Breast epithelium (tissue), 4 donors: ENCODE data around the gene TRAIP. TPM values are rescaled to one million over a fixed set of nuclear protein-coding genes. Genes with fewer than 3 reads are reported as not detected.

Experiments
- DNase-seq, 2 donors: peaks; one replicate each; pipeline ENCODE4 v3.0.0-alpha.2; 2019; ENCODE audit warnings: low spot score in 2 of 2
- H3K27ac ChIP-seq, 2 donors: fragments of 200-600 bp; sonication (generic) in 1 of 2; one replicate each; pipeline ENCODE4 v1.5.1; 2016 to 2019; ENCODE audit warnings: mild to moderate bottlenecking in 1 of 2
- H3K27me3 ChIP-seq, 2 donors: fragments of 200-600 bp; sonication (generic) in 1 of 2; one replicate each; pipeline versions ENCODE4 v1.5.1 to v1.6.0; 2017 to 2019; ENCODE audit warnings: control low read depth in 1 of 2, mild to moderate bottlenecking in 1 of 2
- H3K36me3 ChIP-seq: fragments of 200-600 bp; one replicate; pipeline ENCODE4 v1.5.1; 2019
- H3K4me1 ChIP-seq, 2 donors: fragments of 200-600 bp; sonication (generic); one replicate each; pipeline ENCODE4 v1.5.1; 2016 to 2019; ENCODE audit warnings: control low read depth in 1 of 2
- H3K4me3 ChIP-seq, 3 donors: fragments of 200-600 bp; sonication (generic); 1 replicate in 2 of 3; 2 replicates in 1 of 3; pipeline ENCODE4 v1.5.1; 2016 to 2019; ENCODE audit warnings: mild to moderate bottlenecking in 3 of 3, moderate library complexity in 2 of 3
- H3K9me3 ChIP-seq, 2 donors: fragments of 200-600 bp; sonication (generic) in 1 of 2; one replicate each; pipeline ENCODE4 v1.5.1; 2016 to 2019; ENCODE audit warnings: control low read depth in 1 of 2
- POLR2A ChIP-seq: fragments of 450-650 bp; IDR thresholded peaks from one replicate; pipeline ENCODE4 v1.6.1; 2016; ENCODE audit warnings: antibody characterized with exemption, mild to moderate bottlenecking, moderate library complexity
- POLR2AphosphoS5 ChIP-seq, 3 donors: sonication (generic); formaldehyde crosslinking; IDR thresholded peaks; one replicate each; pipeline ENCODE4 v1.6.1; 2017; ENCODE audit warnings: antibody characterized with exemption in 3 of 3
- intact Hi-C: fragments of 100-400 bp; cut with DNase I; formaldehyde crosslinking; loops from one replicate; pipeline ENCODE4 v1.15.1; 2023; ENCODE audit warnings: low total_unique reads
- total RNA-seq, 3 donors: library from RNA; depleted of rRNA; stranded (reverse); fragments of >200 nt; gene quantifications; one replicate each; pipeline ENCODE4 v1.1.0, GENCODE V29; 2016
- TF ChIP-seq, protein P1 (sequence below), 3 donors: fragments of 450-650 bp; IDR thresholded peaks; one replicate each; pipeline ENCODE4 v1.5.1; 2016 to 2017; ENCODE audit warnings: antibody characterized with exemption in 3 of 3, mild to moderate bottlenecking in 3 of 3, moderate library complexity in 3 of 3

TRAIP gene
- total RNA-seq, 3 donors from 2014 or later, result 1.6 to 2.0 (median 1.9) TPM

DNA sequence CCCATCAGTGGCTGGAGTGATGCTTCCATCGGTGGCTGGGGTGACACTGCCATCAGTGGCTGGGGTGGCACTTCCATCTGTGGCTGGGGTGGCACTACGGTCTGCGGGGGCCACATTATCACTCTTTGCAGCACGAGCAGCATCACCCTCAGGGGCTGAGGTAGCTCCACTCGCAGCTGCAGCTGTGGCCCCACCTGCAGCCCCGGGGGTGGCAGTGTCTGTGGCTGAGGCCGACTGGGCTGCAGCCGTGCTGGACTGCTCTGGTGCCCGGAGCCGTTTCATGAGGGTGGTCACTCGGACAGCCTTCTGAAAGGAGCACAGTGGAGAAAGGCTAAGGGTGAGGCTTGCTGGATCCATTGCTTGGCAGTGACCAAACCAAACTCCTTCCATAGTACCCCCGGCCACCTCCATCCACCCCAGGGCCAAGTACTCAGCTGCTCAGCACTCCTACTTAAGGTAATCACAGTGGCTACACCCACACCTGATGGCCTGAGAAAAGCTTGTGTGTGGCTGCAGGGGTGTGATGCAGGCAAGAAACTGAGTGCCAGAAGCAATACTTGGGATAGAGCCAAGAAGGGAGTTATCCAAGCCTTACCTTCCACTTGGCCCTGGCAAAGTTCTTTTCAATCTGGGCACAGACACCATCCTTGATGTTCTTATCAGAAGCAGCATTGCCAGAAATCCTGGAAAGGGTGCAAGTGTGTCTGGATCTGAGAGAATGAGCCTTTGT is 3.4 kb upstream of the TRAIP start:
- no peaks in the 10 kb centered on the region for H3K27me3 ChIP-seq
- H3K9me3 ChIP-seq, result no peaks in the 10 kb centered on the region
- intact Hi-C loops, result loop anchor here (10.0 kb wide), 1 partner anchor 1855 kb away; no protein-coding TSS in a partner anchor
- no peak overlapping the region for H3K4me3 ChIP-seq
- H3K4me1 ChIP-seq, result peaks cover 0 to 4% of the 10 kb centered on the region in 2 donors
- no peaks in the 10 kb centered on the region for H3K36me3 ChIP-seq
- no peak for DNase-seq
- TF ChIP-seq, protein P1, sequence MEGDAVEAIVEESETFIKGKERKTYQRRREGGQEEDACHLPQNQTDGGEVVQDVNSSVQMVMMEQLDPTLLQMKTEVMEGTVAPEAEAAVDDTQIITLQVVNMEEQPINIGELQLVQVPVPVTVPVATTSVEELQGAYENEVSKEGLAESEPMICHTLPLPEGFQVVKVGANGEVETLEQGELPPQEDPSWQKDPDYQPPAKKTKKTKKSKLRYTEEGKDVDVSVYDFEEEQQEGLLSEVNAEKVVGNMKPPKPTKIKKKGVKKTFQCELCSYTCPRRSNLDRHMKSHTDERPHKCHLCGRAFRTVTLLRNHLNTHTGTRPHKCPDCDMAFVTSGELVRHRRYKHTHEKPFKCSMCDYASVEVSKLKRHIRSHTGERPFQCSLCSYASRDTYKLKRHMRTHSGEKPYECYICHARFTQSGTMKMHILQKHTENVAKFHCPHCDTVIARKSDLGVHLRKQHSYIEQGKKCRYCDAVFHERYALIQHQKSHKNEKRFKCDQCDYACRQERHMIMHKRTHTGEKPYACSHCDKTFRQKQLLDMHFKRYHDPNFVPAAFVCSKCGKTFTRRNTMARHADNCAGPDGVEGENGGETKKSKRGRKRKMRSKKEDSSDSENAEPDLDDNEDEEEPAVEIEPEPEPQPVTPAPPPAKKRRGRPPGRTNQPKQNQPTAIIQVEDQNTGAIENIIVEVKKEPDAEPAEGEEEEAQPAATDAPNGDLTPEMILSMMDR (IDR thresholded peaks at IDR 0.05), result no peak
- TF ChIP-seq POLR2AphosphoS5 (IDR thresholded peaks at IDR 0.05), result no peak
- H3K27ac ChIP-seq, result no peak overlapping the region

DNA sequence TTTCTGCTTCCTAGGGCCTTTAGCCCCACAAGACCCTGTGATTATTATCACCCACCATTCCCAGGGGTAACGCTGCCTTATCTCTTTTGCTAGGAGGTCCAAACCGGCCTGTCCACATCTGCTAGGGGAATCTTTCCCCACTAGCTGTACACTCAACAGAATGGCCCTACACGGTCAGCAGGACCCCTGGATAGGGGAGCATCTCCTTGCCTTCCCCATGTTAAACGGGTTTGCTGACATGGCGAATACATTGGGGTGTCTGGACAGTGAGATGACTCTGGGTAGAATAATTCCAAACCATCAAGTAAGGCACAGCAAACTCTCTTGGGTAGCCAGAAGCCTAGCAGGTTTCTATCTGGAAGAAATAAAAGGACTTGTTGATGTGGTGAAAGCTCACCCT is 702 bp downstream of the TRAIP start:
- no peaks in the 10 kb centered on the region for H3K36me3 ChIP-seq
- H3K4me1 ChIP-seq, result peaks cover 0 to 4% of the 10 kb centered on the region in 2 donors
- H3K27me3 ChIP-seq, result no peaks in the 10 kb centered on the region
- intact Hi-C loops, result no loop called here
- H3K27ac ChIP-seq, result no peak overlapping the region
- no peaks in the 10 kb centered on the region for H3K9me3 ChIP-seq
- TF ChIP-seq, protein P1 (IDR thresholded peaks at IDR 0.05), result no peak
- TF ChIP-seq POLR2AphosphoS5 (IDR thresholded peaks at IDR 0.05), result no peak
- DNase-seq, result no peak
- peak overlapping the region; percentile 61 to 75 (median 63) for H3K4me3 ChIP-seq

DNA sequence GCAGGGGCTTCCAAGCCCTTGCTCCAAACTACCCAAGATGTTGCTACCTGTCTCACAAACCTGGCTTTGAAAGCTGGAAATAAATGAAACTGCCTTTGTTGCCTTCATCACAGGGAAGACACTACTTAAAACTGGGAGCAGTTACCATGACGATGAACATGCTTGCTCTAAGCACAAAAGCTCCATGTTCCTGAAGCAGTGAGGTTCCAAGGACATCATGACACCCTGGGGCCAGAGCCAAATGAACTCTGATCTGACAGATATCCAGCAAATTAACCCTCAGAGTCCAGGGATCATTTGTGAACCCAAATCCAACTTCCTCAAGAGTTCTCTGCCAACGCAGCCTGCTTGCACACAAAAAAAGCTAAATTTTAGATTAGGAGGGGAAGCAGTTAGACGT is 10.7 kb downstream of the TRAIP start:
- Histone ChIP-seq H3K9me3 (no peaks in the 10 kb centered on the region), H3K36me3 (no peaks in the 10 kb centered on the region), H3K27ac (no peak overlapping the region), H3K4me3 (no peak overlapping the region), H3K4me1 (no peaks in the 10 kb centered on the region), H3K27me3 (no peaks in the 10 kb centered on the region)
- intact Hi-C loops, result no loop called here
- DNase-seq, result no peak
- no peak for TF ChIP-seq POLR2A
- no peak for TF ChIP-seq POLR2AphosphoS5 (IDR thresholded peaks at IDR 0.05)
- TF ChIP-seq, protein P1 (IDR thresholded peaks at IDR 0.05), result no peak

DNA sequence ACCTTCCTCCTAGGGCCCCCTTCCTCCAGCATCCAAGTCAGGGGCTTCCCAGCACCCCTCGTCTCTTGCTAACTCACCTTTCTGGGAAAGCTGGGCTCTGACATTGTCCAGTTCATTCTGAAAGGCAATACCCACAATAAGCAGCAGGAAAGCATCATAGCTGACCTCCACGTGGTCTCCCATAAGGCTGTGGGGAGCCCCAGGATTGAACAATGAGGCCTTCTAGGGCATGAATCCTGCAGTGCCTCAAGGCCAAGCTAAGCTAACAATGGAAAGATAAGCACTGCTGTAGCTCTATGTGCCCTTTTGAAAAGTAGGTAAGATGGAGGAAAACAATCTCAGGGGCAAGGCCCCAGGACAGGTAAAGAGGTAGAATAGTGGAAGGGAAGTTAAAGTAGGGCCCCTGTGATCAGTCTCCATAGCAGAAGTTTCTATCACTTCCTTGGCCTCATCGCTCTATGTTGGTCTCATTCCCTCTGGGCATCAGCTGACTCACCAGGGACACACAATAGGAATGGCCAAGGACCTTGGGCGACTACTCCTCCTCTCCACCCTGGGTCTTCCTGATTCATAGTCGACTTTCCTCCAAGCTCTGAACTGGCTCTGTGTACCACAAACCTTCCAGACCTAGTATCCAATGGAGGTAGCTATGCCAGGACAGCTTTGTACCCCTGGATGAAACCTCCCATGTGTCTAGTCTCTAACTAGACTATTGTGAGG is 11.7 kb downstream of the TRAIP start:
- H3K4me3 ChIP-seq, result no peak overlapping the region
- H3K27ac ChIP-seq, result no peak overlapping the region
- intact Hi-C loops, result loop anchor here (5.0 kb wide), 1 partner anchor 37 kb away; no protein-coding TSS in a partner anchor
- H3K4me1 ChIP-seq, result no peaks in the 10 kb centered on the region
- DNase-seq, result no peak
- TF ChIP-seq, protein P1 (IDR thresholded peaks at IDR 0.05), result no peak
- TF ChIP-seq POLR2A (no peak), POLR2AphosphoS5 (IDR thresholded peaks at IDR 0.05) (no peak)
- H3K36me3 ChIP-seq, result no peaks in the 10 kb centered on the region
- no peaks in the 10 kb centered on the region for H3K9me3 ChIP-seq
- H3K27me3 ChIP-seq, result no peaks in the 10 kb centered on the region
